Uterus (tissue), 2 donors: ENCODE data around the gene DDX42.

Experiments used
- CTCF ChIP-seq, 4 experiments: fragments of 200-600 bp in 2 of 4; fragments of 450-650 bp in 2 of 4; sonication (generic) in 2 of 4; IDR thresholded peaks; one replicate each; pipeline ENCODE4 v1.5.1; 2016 to 2019; ENCODE audit warnings: antibody characterized with exemption in 4 of 4, mild to moderate bottlenecking in 2 of 4, moderate library complexity in 1 of 4
- POLR2A ChIP-seq, 2 donors: fragments of 450-650 bp; IDR thresholded peaks; one replicate each; pipeline ENCODE4 v1.6.1; 2016; ENCODE audit warnings: antibody characterized with exemption in 2 of 2, mild to moderate bottlenecking in 1 of 2, moderate library complexity in 1 of 2

GRCh38 chr17:63848834-63849689 lies 75.1 kb downstream of the DDX42 start:
- TF ChIP-seq CTCF (IDR thresholded peaks at IDR 0.05) = peak; percentile 45 to 70 (median 64)
- TF ChIP-seq POLR2A (IDR thresholded peaks at IDR 0.05) = no peak
